HG03196 (cell line): ENCODE measurements around the gene CDK5RAP3.
A peak's percentile ranks its signal among the peaks of the same experiment; 100 is the strongest.

ENCODE experiments used
- ATAC-seq: cut with Tn5 transposase; IDR thresholded peaks from one replicate; pipeline ENCODE4 v1.9.1; 2021; ENCODE audit not compliant: unreplicated experiment

The CDK5RAP3 gene

GRCh38 chr17:48022901-48023300, 52.0 kb downstream of the CDK5RAP3 start:
- ATAC-seq, result no peak

GRCh38 chr17:48023400-48024148, 52.7 kb downstream of the CDK5RAP3 start:
- no peak for ATAC-seq

GRCh38 chr17:48024149-48025039, 53.5 kb downstream of the CDK5RAP3 start:
- no peak for ATAC-seq

GRCh38 chr17:48025040-48025903, 54.4 kb downstream of the CDK5RAP3 start:
- peak; percentile 74 for ATAC-seq

- no peak for ATAC-seq
These were observed 55.1 kb downstream of the CDK5RAP3 start for GRCh38 chr17:48025904-48026501.

- ATAC-seq, result peak; percentile 38
These were observed 55.8 kb downstream of the CDK5RAP3 start for GRCh38 chr17:48026502-48027321.

GRCh38 chr17:48027322-48027981, 56.5 kb downstream of the CDK5RAP3 start:
- no peak for ATAC-seq

- ATAC-seq, result no peak
These were observed 57.8 kb downstream of the CDK5RAP3 start for GRCh38 chr17:48028736-48029135.

GRCh38 chr17:48030531-48030930, 59.6 kb downstream of the CDK5RAP3 start:
- no peak for ATAC-seq
